Measurements from ENCODE around the gene GARRE1.
"Not testable (repeated sequence)": the region's sequence is repeated elsewhere in the genome, so short reads cannot be mapped to it uniquely, and the experiment has no call there.

Gene GARRE1

GRCh38 chr19:34257559-34257924 lies 3.2 kb downstream of the GARRE1 start:
- DNase-seq (ENCODE audit: low read depth, low spot score) = no peak

- no peak for DNase-seq (ENCODE audit: low read depth, low spot score)
Observed at GRCh38 chr19:34259367-34260095, 5.2 kb downstream of the GARRE1 start.

- peak; percentile 73 for DNase-seq (ENCODE audit: low read depth, low spot score)
Observed at GRCh38 chr19:34260771-34261173, 6.4 kb downstream of the GARRE1 start.

GRCh38 chr19:34261334-34262109 lies 7.2 kb downstream of the GARRE1 start:
- no peak for DNase-seq (ENCODE audit: low read depth, low spot score)

- DNase-seq (ENCODE audit: low read depth, low spot score) = no peak
Observed at GRCh38 chr19:34263745-34264237, 9.4 kb downstream of the GARRE1 start.

- DNase-seq (ENCODE audit: low read depth, low spot score) = peak; percentile 38
Observed at GRCh38 chr19:34265221-34265650, 10.9 kb downstream of the GARRE1 start.

- DNase-seq (ENCODE audit: low read depth, low spot score) = no peak
Observed at GRCh38 chr19:34269081-34269480, 14.7 kb downstream of the GARRE1 start.

GRCh38 chr19:34269489-34269888 lies 15.1 kb downstream of the GARRE1 start:
- DNase-seq (ENCODE audit: low read depth, low spot score) = no peak

- peak; percentile 85 for DNase-seq (ENCODE audit: low read depth, low spot score)
Observed at GRCh38 chr19:34269968-34270621, 15.7 kb downstream of the GARRE1 start.

- no peak for DNase-seq (ENCODE audit: low read depth, low spot score)
Observed at GRCh38 chr19:34273121-34273520, 18.8 kb downstream of the GARRE1 start.

GRCh38 chr19:34274284-34274826 lies 20.0 kb downstream of the GARRE1 start:
- DNase-seq (ENCODE audit: low read depth, low spot score) = no peak

- no peak for DNase-seq (ENCODE audit: low read depth, low spot score)
Observed at GRCh38 chr19:34274827-34275625, 20.7 kb downstream of the GARRE1 start.

GRCh38 chr19:34275705-34276104 lies 21.4 kb downstream of the GARRE1 start:
- DNase-seq (ENCODE audit: low read depth, low spot score) = no peak

GRCh38 chr19:34276614-34277013 lies 22.3 kb downstream of the GARRE1 start:
- no peak for DNase-seq (ENCODE audit: low read depth, low spot score)

GRCh38 chr19:34277244-34277643 lies 22.9 kb downstream of the GARRE1 start:
- no peak for DNase-seq (ENCODE audit: low read depth, low spot score)

GRCh38 chr19:34278783-34279182 lies 24.4 kb downstream of the GARRE1 start:
- no peak for DNase-seq (ENCODE audit: low read depth, low spot score)

- DNase-seq (ENCODE audit: low read depth, low spot score) = not testable (repeated sequence)
Observed at GRCh38 chr19:34281444-34281843, 27.1 kb downstream of the GARRE1 start.

- no peak for DNase-seq (ENCODE audit: low read depth, low spot score)
Observed at GRCh38 chr19:34282611-34283519, 28.5 kb downstream of the GARRE1 start.

GRCh38 chr19:34284505-34284904 lies 30.2 kb downstream of the GARRE1 start:
- DNase-seq (ENCODE audit: low read depth, low spot score) = no peak

- no peak for DNase-seq (ENCODE audit: low read depth, low spot score)
Observed at GRCh38 chr19:34287662-34288140, 33.3 kb downstream of the GARRE1 start.

Data from ELF-1 (cell line).